Body of pancreas (tissue), 4 donors: ENCODE data around the gene MND1.

Source experiments
- POLR2A ChIP-seq, 3 donors: fragments of 450-650 bp; IDR thresholded peaks; one replicate each; pipeline ENCODE4 v1.6.1; 2016; ENCODE audit warnings: antibody characterized with exemption in 3 of 3, mild to moderate bottlenecking in 2 of 3
- TF ChIP-seq, protein P1 (sequence below), 7 experiments: fragments of 450-650 bp in 4 of 7; fragments of 200-600 bp in 3 of 7; sonication (generic) in 3 of 7; IDR thresholded peaks; one replicate each; pipeline ENCODE4 v1.5.1; 2016 to 2019; ENCODE audit warnings: antibody characterized with exemption in 7 of 7

- TF ChIP-seq, protein P1, sequence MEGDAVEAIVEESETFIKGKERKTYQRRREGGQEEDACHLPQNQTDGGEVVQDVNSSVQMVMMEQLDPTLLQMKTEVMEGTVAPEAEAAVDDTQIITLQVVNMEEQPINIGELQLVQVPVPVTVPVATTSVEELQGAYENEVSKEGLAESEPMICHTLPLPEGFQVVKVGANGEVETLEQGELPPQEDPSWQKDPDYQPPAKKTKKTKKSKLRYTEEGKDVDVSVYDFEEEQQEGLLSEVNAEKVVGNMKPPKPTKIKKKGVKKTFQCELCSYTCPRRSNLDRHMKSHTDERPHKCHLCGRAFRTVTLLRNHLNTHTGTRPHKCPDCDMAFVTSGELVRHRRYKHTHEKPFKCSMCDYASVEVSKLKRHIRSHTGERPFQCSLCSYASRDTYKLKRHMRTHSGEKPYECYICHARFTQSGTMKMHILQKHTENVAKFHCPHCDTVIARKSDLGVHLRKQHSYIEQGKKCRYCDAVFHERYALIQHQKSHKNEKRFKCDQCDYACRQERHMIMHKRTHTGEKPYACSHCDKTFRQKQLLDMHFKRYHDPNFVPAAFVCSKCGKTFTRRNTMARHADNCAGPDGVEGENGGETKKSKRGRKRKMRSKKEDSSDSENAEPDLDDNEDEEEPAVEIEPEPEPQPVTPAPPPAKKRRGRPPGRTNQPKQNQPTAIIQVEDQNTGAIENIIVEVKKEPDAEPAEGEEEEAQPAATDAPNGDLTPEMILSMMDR (IDR thresholded peaks at IDR 0.05): no peak
- TF ChIP-seq POLR2A (IDR thresholded peaks at IDR 0.05): no peak
These were observed 22.6 kb downstream of the MND1 start for GRCh38 chr4:153367092-153367491.
